DND-41 (cell line): ENCODE measurements around the gene SBK3.

Experiments used
- ATAC-seq: fragments of 200-7000 bp; cut with Tn5 transposase; 3 replicates; pipeline ENCODE4 v1.9.1; 2021; ENCODE audit warnings: low read depth; ENCODE audit not compliant: insufficient read depth
- DNase-seq: peaks from one replicate; pipeline ENCODE4 v3.0.0-alpha.2; 2020
- H2AFZ ChIP-seq: 2 replicates; pipeline ENCODE4 v1.6.0; 2012; ENCODE audit warnings: low read depth, low read length
- H3K27ac ChIP-seq: 2 replicates; pipeline ENCODE4 v1.5.1; 2012; ENCODE audit warnings: low read length, inconsistent platforms
- H3K27me3 ChIP-seq: fragments of 200-600 bp; sonication (generic); 2 replicates; pipeline ENCODE4 v1.6.0; 2012; ENCODE audit warnings: low read length, mild to moderate bottlenecking, inconsistent platforms; ENCODE audit not compliant: insufficient read depth, poor library complexity
- H3K36me3 ChIP-seq: 2 replicates; pipeline ENCODE4 v1.5.1; 2012; ENCODE audit warnings: low read length, inconsistent platforms; ENCODE audit not compliant: insufficient read depth
- H3K4me1 ChIP-seq: 2 replicates; pipeline ENCODE4 v1.5.1; 2012; ENCODE audit warnings: mild to moderate bottlenecking, low read length; ENCODE audit not compliant: insufficient read depth
- H3K4me2 ChIP-seq: 2 replicates; pipeline ENCODE4 v1.6.0; 2012; ENCODE audit warnings: mild to moderate bottlenecking, moderate library complexity, low read length, inconsistent platforms; ENCODE audit not compliant: insufficient read depth
- H3K4me3 ChIP-seq, 2 experiments: fragments of 200-600 bp in 1 of 2; shearing (Covaris generic) in 1 of 2; 2 replicates each; pipeline ENCODE4 v1.5.1; 2012 to 2016; ENCODE audit warnings: inconsistent platforms in 2 of 2, low read length in 2 of 2, mild to moderate bottlenecking in 2 of 2, low read depth in 1 of 2, moderate library complexity in 1 of 2
- H3K79me2 ChIP-seq: 2 replicates; pipeline ENCODE4 v1.6.0; 2012; ENCODE audit warnings: low read length, inconsistent platforms; ENCODE audit not compliant: insufficient read depth
- H3K9ac ChIP-seq: 2 replicates; pipeline ENCODE4 v1.6.0; 2012; ENCODE audit warnings: low read depth, mild to moderate bottlenecking, inconsistent platforms, low read length, moderate library complexity
- H3K9me3 ChIP-seq: 2 replicates; pipeline ENCODE4 v1.5.1; 2012; ENCODE audit warnings: low read length, moderate library complexity, mild to moderate bottlenecking, inconsistent platforms; ENCODE audit not compliant: insufficient read depth, severe bottlenecking
- H4K20me1 ChIP-seq: 2 replicates; pipeline ENCODE4 v1.6.0; 2012; ENCODE audit warnings: low read length; ENCODE audit not compliant: insufficient read depth
- EZH2 ChIP-seq: IDR thresholded peaks from 3 replicates; pipeline ENCODE4 v1.6.1; 2012; ENCODE audit warnings: borderline replicate concordance, low read depth, mild to moderate bottlenecking, moderate library complexity, low read length, inconsistent platforms; ENCODE audit not compliant: severe bottlenecking
- TF ChIP-seq, protein P1 (sequence below): IDR thresholded peaks from 2 replicates; pipeline ENCODE4 v1.5.1; 2012; ENCODE audit warnings: borderline replicate concordance, low read length, moderate library complexity, mild to moderate bottlenecking; ENCODE audit not compliant: poor library complexity, severe bottlenecking; ENCODE audit errors: extremely low read depth

SBK3 gene

DNA sequence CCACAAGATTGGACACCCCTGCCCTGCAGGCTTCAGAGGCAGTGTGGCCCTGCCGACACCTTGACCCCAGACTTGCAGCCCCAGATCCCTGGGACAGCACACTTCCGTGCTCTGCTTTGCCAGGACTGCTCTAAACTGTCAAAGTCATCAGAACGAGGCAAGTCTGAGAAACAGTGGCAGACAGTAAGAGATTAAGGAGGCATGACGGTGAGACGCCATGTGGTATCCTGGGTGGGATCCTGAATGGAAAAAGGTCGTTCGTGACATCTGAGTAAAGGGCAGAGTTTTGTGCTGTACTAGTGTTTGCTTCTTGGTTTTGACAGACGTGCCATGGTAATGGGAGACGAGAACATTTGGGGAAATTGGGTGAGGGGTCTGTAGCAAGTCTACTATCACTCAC lies 21.5 kb upstream of the SBK3 start:
- no peak overlapping the region for H3K4me3 ChIP-seq
- H3K27me3 ChIP-seq, result no peaks in the 10 kb centered on the region
- H3K9me3 ChIP-seq, result no peaks in the 10 kb centered on the region
- no peak overlapping the region for H3K9ac ChIP-seq
- H3K4me2 ChIP-seq, result no peak overlapping the region
- no peaks in the 10 kb centered on the region for H3K4me1 ChIP-seq
- TF ChIP-seq EZH2, result no peak
- TF ChIP-seq, protein P1, sequence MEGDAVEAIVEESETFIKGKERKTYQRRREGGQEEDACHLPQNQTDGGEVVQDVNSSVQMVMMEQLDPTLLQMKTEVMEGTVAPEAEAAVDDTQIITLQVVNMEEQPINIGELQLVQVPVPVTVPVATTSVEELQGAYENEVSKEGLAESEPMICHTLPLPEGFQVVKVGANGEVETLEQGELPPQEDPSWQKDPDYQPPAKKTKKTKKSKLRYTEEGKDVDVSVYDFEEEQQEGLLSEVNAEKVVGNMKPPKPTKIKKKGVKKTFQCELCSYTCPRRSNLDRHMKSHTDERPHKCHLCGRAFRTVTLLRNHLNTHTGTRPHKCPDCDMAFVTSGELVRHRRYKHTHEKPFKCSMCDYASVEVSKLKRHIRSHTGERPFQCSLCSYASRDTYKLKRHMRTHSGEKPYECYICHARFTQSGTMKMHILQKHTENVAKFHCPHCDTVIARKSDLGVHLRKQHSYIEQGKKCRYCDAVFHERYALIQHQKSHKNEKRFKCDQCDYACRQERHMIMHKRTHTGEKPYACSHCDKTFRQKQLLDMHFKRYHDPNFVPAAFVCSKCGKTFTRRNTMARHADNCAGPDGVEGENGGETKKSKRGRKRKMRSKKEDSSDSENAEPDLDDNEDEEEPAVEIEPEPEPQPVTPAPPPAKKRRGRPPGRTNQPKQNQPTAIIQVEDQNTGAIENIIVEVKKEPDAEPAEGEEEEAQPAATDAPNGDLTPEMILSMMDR, result no peak
- H2AFZ ChIP-seq, result no peak overlapping the region
- ATAC-seq (no peak), DNase-seq (no peak)
- no peaks in the 10 kb centered on the region for H4K20me1 ChIP-seq
- H3K27ac ChIP-seq, result no peak overlapping the region
- H3K36me3 ChIP-seq, result no peaks in the 10 kb centered on the region
- H3K79me2 ChIP-seq, result no peaks in the 10 kb centered on the region

DNA sequence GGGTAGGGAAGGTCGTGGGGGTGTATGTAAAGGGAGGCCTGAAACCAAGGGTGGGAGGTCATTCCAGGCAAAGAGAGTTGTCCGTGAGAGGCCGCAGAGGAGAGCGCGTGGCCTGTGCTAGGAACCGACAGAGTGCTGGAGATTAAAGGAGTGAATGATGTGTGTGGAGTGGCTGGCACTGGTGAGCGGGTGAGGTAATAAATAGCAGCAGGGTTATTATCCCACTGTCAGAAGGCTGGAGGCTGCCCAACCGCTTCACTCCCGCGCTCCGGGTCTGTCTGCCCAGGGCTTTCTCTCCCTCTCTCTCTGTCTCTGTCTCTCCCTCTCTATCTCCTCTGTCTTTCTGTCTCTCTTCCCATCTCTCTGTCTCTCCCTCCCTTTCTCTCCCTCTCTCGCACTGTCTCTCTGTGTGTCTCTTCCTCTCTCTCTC lies 17.9 kb upstream of the SBK3 start:
- Histone ChIP-seq H4K20me1 (no peaks in the 10 kb centered on the region), H3K9me3 (no peaks in the 10 kb centered on the region), H3K27me3 (no peaks in the 10 kb centered on the region), H3K4me3 (no peak overlapping the region), H3K4me1 (no peaks in the 10 kb centered on the region), H3K27ac (no peak overlapping the region), H3K79me2 (no peaks in the 10 kb centered on the region), H2AFZ (no peak overlapping the region), H3K36me3 (no peaks in the 10 kb centered on the region), H3K4me2 (no peak overlapping the region), H3K9ac (no peak overlapping the region)
- DNase-seq (no peak), ATAC-seq (no peak)
- TF ChIP-seq, protein P1, result no peak
- TF ChIP-seq EZH2, result no peak

DNA sequence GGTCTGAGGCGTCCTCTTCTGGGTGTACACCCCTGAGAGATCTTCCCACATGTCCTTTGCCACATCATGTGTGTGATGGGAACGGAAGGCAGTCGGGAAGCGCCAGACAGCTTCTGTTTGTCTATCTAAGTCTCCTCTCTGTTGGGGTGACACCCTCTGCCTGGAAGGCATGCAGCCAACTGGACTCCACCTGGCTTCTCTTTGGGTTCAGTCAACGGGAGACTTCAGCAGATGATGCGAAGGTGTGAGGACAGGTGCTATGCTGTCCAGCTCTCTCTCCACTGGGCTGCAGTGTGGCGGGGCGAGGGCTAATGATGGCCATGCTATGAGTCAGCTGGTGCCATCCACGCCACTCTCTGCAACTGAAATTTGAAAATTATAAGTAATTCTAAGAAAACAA lies 14.3 kb upstream of the SBK3 start:
- no peaks in the 10 kb centered on the region for H3K27me3 ChIP-seq
- no peaks in the 10 kb centered on the region for H4K20me1 ChIP-seq
- H3K36me3 ChIP-seq, result no peaks in the 10 kb centered on the region
- TF ChIP-seq, protein P1, result no peak
- no peak for TF ChIP-seq EZH2
- H3K9me3 ChIP-seq, result no peaks in the 10 kb centered on the region
- no peak overlapping the region for H2AFZ ChIP-seq
- no peak for ATAC-seq
- H3K27ac ChIP-seq, result no peak overlapping the region
- no peak for DNase-seq
- H3K79me2 ChIP-seq, result no peaks in the 10 kb centered on the region
- no peak overlapping the region for H3K4me3 ChIP-seq
- no peak overlapping the region for H3K4me2 ChIP-seq
- no peak overlapping the region for H3K9ac ChIP-seq
- no peaks in the 10 kb centered on the region for H3K4me1 ChIP-seq

DNA sequence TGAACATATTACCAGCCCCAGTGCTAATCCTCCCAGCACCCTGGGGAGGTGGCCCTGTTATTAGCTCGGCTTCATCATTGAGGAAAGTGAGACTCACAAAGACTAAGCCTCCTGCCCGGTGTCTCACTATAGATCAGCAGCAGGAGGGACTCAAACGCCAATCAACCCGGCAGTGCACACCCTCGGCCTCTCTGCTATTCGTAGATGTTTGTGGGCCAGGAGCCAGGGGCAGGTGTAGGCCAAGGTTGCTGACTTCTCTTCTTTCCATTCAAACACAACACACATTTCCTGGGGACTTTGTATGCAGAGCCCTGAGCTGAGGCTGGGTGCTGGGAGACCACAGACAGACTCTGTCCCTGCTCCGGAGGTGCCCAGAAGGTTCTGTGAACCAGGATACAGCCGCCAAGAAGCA lies 9.4 kb upstream of the SBK3 start:
- Histone ChIP-seq H4K20me1 (no peaks in the 10 kb centered on the region), H3K27me3 (no peaks in the 10 kb centered on the region), H3K4me1 (no peaks in the 10 kb centered on the region), H3K4me2 (no peak overlapping the region), H3K79me2 (no peaks in the 10 kb centered on the region), H3K36me3 (no peaks in the 10 kb centered on the region), H2AFZ (no peak overlapping the region), H3K9ac (no peak overlapping the region), H3K9me3 (no peaks in the 10 kb centered on the region), H3K4me3 (no peak overlapping the region), H3K27ac (no peak overlapping the region)
- TF ChIP-seq, protein P1, result no peak
- no peak for TF ChIP-seq EZH2
- ATAC-seq (no peak), DNase-seq (no peak)
